ENCODE results near the gene PEAK1.

PEAK1 gene

GRCh38 chr15:77255385-77255784 lies 164.5 kb downstream of the PEAK1 start:
- H3K27me3 ChIP-seq (ENCODE audit: control insufficient read depth in 1 of 2, insufficient read depth in 2 of 2, low read length in 2 of 2): no peaks in the 10 kb centered on the region
- no peaks in the 10 kb centered on the region for H3K4me1 ChIP-seq (ENCODE audit: control insufficient read depth, insufficient read depth, low read length)
- H3K9me3 ChIP-seq (ENCODE audit: control insufficient read depth in 2 of 2, low read length in 2 of 2): no peaks in the 10 kb centered on the region
- no peak overlapping the region for H3K9ac ChIP-seq (ENCODE audit: low read length in 2 of 2)
- no peak overlapping the region for H3K4me3 ChIP-seq (ENCODE audit: low read length in 2 of 2)
- H3K36me3 ChIP-seq (ENCODE audit: control insufficient read depth in 2 of 2, insufficient read depth in 2 of 2, low read length in 2 of 2): peaks cover 4 to 5% of the 10 kb centered on the region in 2 donors
- H3K27ac ChIP-seq (ENCODE audit: low read length): no peak overlapping the region

GRCh38 chr15:77251662-77252061 lies 168.2 kb downstream of the PEAK1 start:
- Histone ChIP-seq H3K4me3 (ENCODE audit: low read length in 2 of 2) (no peak overlapping the region), H3K9me3 (ENCODE audit: control insufficient read depth in 2 of 2, low read length in 2 of 2) (no peaks in the 10 kb centered on the region), H3K27ac (ENCODE audit: low read length) (no peak overlapping the region), H3K27me3 (ENCODE audit: control insufficient read depth in 1 of 2, insufficient read depth in 2 of 2, low read length in 2 of 2) (no peaks in the 10 kb centered on the region), H3K36me3 (ENCODE audit: control insufficient read depth in 2 of 2, insufficient read depth in 2 of 2, low read length in 2 of 2) (peaks cover 4 to 5% of the 10 kb centered on the region in 2 donors), H3K9ac (ENCODE audit: low read length in 2 of 2) (no peak overlapping the region), H3K4me1 (ENCODE audit: control insufficient read depth, insufficient read depth, low read length) (no peaks in the 10 kb centered on the region)

GRCh38 chr15:77247116-77247515 lies 172.8 kb downstream of the PEAK1 start:
- Histone ChIP-seq H3K4me1 (ENCODE audit: control insufficient read depth, insufficient read depth, low read length) (no peaks in the 10 kb centered on the region), H3K27ac (ENCODE audit: low read length) (no peak overlapping the region), H3K9me3 (ENCODE audit: control insufficient read depth in 2 of 2, low read length in 2 of 2) (no peaks in the 10 kb centered on the region), H3K4me3 (ENCODE audit: low read length in 2 of 2) (no peak overlapping the region), H3K27me3 (ENCODE audit: control insufficient read depth in 1 of 2, insufficient read depth in 2 of 2, low read length in 2 of 2) (no peaks in the 10 kb centered on the region), H3K36me3 (ENCODE audit: control insufficient read depth in 2 of 2, insufficient read depth in 2 of 2, low read length in 2 of 2) (peaks cover 4 to 5% of the 10 kb centered on the region in 2 donors), H3K9ac (ENCODE audit: low read length in 2 of 2) (no peak overlapping the region)

GRCh38 chr15:77243716-77244401 lies 176.0 kb downstream of the PEAK1 start:
- no peaks in the 10 kb centered on the region for H3K9me3 ChIP-seq (ENCODE audit: control insufficient read depth in 2 of 2, low read length in 2 of 2)
- H3K27ac ChIP-seq (ENCODE audit: low read length): no peak overlapping the region
- H3K4me3 ChIP-seq (ENCODE audit: low read length in 2 of 2): no peak overlapping the region
- no peaks in the 10 kb centered on the region for H3K27me3 ChIP-seq (ENCODE audit: control insufficient read depth in 1 of 2, insufficient read depth in 2 of 2, low read length in 2 of 2)
- H3K4me1 ChIP-seq (ENCODE audit: control insufficient read depth, insufficient read depth, low read length): no peaks in the 10 kb centered on the region
- H3K36me3 ChIP-seq (ENCODE audit: control insufficient read depth in 2 of 2, insufficient read depth in 2 of 2, low read length in 2 of 2): no peaks in the 10 kb centered on the region
- no peak overlapping the region for H3K9ac ChIP-seq (ENCODE audit: low read length in 2 of 2)

GRCh38 chr15:77243135-77243534 lies 176.8 kb downstream of the PEAK1 start:
- H3K4me1 ChIP-seq (ENCODE audit: control insufficient read depth, insufficient read depth, low read length): no peaks in the 10 kb centered on the region
- no peaks in the 10 kb centered on the region for H3K27me3 ChIP-seq (ENCODE audit: control insufficient read depth in 1 of 2, insufficient read depth in 2 of 2, low read length in 2 of 2)
- no peak overlapping the region for H3K27ac ChIP-seq (ENCODE audit: low read length)
- no peaks in the 10 kb centered on the region for H3K9me3 ChIP-seq (ENCODE audit: control insufficient read depth in 2 of 2, low read length in 2 of 2)
- H3K36me3 ChIP-seq (ENCODE audit: control insufficient read depth in 2 of 2, insufficient read depth in 2 of 2, low read length in 2 of 2): no peaks in the 10 kb centered on the region
- no peak overlapping the region for H3K9ac ChIP-seq (ENCODE audit: low read length in 2 of 2)
- H3K4me3 ChIP-seq (ENCODE audit: low read length in 2 of 2): no peak overlapping the region

GRCh38 chr15:77239882-77240608 lies 179.9 kb downstream of the PEAK1 start:
- Histone ChIP-seq H3K9me3 (ENCODE audit: control insufficient read depth in 2 of 2, low read length in 2 of 2) (no peaks in the 10 kb centered on the region), H3K36me3 (ENCODE audit: control insufficient read depth in 2 of 2, insufficient read depth in 2 of 2, low read length in 2 of 2) (no peaks in the 10 kb centered on the region), H3K4me1 (ENCODE audit: control insufficient read depth, insufficient read depth, low read length) (no peaks in the 10 kb centered on the region), H3K27me3 (ENCODE audit: control insufficient read depth in 1 of 2, insufficient read depth in 2 of 2, low read length in 2 of 2) (no peaks in the 10 kb centered on the region), H3K4me3 (ENCODE audit: low read length in 2 of 2) (no peak overlapping the region), H3K9ac (ENCODE audit: low read length in 2 of 2) (no peak overlapping the region), H3K27ac (ENCODE audit: low read length) (no peak overlapping the region)

- H3K4me1 ChIP-seq (ENCODE audit: control insufficient read depth, insufficient read depth, low read length): no peaks in the 10 kb centered on the region
- H3K27ac ChIP-seq (ENCODE audit: low read length): no peak overlapping the region
- no peaks in the 10 kb centered on the region for H3K27me3 ChIP-seq (ENCODE audit: control insufficient read depth in 1 of 2, insufficient read depth in 2 of 2, low read length in 2 of 2)
- H3K9me3 ChIP-seq (ENCODE audit: control insufficient read depth in 2 of 2, low read length in 2 of 2): no peaks in the 10 kb centered on the region
- no peaks in the 10 kb centered on the region for H3K36me3 ChIP-seq (ENCODE audit: control insufficient read depth in 2 of 2, insufficient read depth in 2 of 2, low read length in 2 of 2)
- H3K9ac ChIP-seq (ENCODE audit: low read length in 2 of 2): no peak overlapping the region
- no peak overlapping the region for H3K4me3 ChIP-seq (ENCODE audit: low read length in 2 of 2)
Measured at GRCh38 chr15:77235566-77235965, 184.3 kb downstream of the PEAK1 start.

- H3K9me3 ChIP-seq (ENCODE audit: control insufficient read depth in 2 of 2, low read length in 2 of 2): no peaks in the 10 kb centered on the region
- no peak overlapping the region for H3K9ac ChIP-seq (ENCODE audit: low read length in 2 of 2)
- no peaks in the 10 kb centered on the region for H3K36me3 ChIP-seq (ENCODE audit: control insufficient read depth in 2 of 2, insufficient read depth in 2 of 2, low read length in 2 of 2)
- no peak overlapping the region for H3K27ac ChIP-seq (ENCODE audit: low read length)
- no peak overlapping the region for H3K4me3 ChIP-seq (ENCODE audit: low read length in 2 of 2)
- no peaks in the 10 kb centered on the region for H3K4me1 ChIP-seq (ENCODE audit: control insufficient read depth, insufficient read depth, low read length)
- H3K27me3 ChIP-seq (ENCODE audit: control insufficient read depth in 1 of 2, insufficient read depth in 2 of 2, low read length in 2 of 2): no peaks in the 10 kb centered on the region
Measured at GRCh38 chr15:77228828-77229227, 191.1 kb downstream of the PEAK1 start.

GRCh38 chr15:77226652-77227051 lies 193.3 kb downstream of the PEAK1 start:
- Histone ChIP-seq H3K27ac (ENCODE audit: low read length) (no peak overlapping the region), H3K4me1 (ENCODE audit: control insufficient read depth, insufficient read depth, low read length) (no peaks in the 10 kb centered on the region)

GRCh38 chr15:77225646-77226045 lies 194.3 kb downstream of the PEAK1 start:
- Histone ChIP-seq H3K36me3 (ENCODE audit: control insufficient read depth in 2 of 2, insufficient read depth in 2 of 2, low read length in 2 of 2) (no peaks in the 10 kb centered on the region), H3K4me3 (ENCODE audit: low read length in 2 of 2) (no peak overlapping the region), H3K9me3 (ENCODE audit: control insufficient read depth in 2 of 2, low read length in 2 of 2) (no peaks in the 10 kb centered on the region), H3K4me1 (ENCODE audit: control insufficient read depth, insufficient read depth, low read length) (no peaks in the 10 kb centered on the region), H3K27ac (ENCODE audit: low read length) (no peak overlapping the region), H3K27me3 (ENCODE audit: control insufficient read depth in 1 of 2, insufficient read depth in 2 of 2, low read length in 2 of 2) (no peaks in the 10 kb centered on the region), H3K9ac (ENCODE audit: low read length in 2 of 2) (no peak overlapping the region)

More at GRCh38 chr15:77226652-77227051, 193.3 kb downstream of the PEAK1 start:
- Histone ChIP-seq H3K27me3 (ENCODE audit: control insufficient read depth in 1 of 2, insufficient read depth in 2 of 2, low read length in 2 of 2) (no peaks in the 10 kb centered on the region), H3K9me3 (ENCODE audit: control insufficient read depth in 2 of 2, low read length in 2 of 2) (no peaks in the 10 kb centered on the region), H3K9ac (ENCODE audit: low read length in 2 of 2) (no peak overlapping the region), H3K4me3 (ENCODE audit: low read length in 2 of 2) (no peak overlapping the region), H3K36me3 (ENCODE audit: control insufficient read depth in 2 of 2, insufficient read depth in 2 of 2, low read length in 2 of 2) (no peaks in the 10 kb centered on the region)

GRCh38 chr15:77225088-77225487 lies 194.8 kb downstream of the PEAK1 start:
- H3K9me3 ChIP-seq (ENCODE audit: control insufficient read depth in 2 of 2, low read length in 2 of 2): no peaks in the 10 kb centered on the region

More at GRCh38 chr15:77225088-77225487, 194.8 kb downstream of the PEAK1 start:
- no peak overlapping the region for H3K9ac ChIP-seq (ENCODE audit: low read length in 2 of 2)
- no peak overlapping the region for H3K27ac ChIP-seq (ENCODE audit: low read length)
- no peaks in the 10 kb centered on the region for H3K27me3 ChIP-seq (ENCODE audit: control insufficient read depth in 1 of 2, insufficient read depth in 2 of 2, low read length in 2 of 2)
- no peak overlapping the region for H3K4me3 ChIP-seq (ENCODE audit: low read length in 2 of 2)
- H3K4me1 ChIP-seq (ENCODE audit: control insufficient read depth, insufficient read depth, low read length): no peaks in the 10 kb centered on the region
- H3K36me3 ChIP-seq (ENCODE audit: control insufficient read depth in 2 of 2, insufficient read depth in 2 of 2, low read length in 2 of 2): no peaks in the 10 kb centered on the region
